HG02852 (cell line): ENCODE results near the gene SYT6.

Source experiments
- ATAC-seq: cut with Tn5 transposase; IDR thresholded peaks from one replicate; pipeline ENCODE4 v1.9.1; 2021; ENCODE audit warnings: mild to moderate bottlenecking, moderate library complexity; ENCODE audit not compliant: unreplicated experiment

SYT6 gene

DNA sequence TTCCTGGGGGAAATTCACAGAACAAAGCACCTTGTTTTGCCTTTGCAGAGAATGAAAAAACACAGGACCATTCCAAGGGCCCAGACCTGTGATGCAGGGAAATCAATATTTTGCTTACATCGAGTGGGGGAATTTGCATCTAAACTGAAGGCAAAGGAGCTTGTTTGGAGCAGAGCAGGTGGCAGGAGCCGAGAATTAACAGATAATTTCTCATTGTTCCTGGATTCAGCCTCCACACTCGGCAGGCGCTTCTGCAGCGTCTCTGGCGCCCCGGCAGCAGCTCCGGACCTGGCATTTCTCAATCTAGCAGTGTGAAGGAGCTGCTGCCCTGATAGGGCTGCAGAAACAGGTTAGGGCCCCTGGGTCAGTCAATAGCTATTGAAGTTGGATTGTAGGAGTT, 2.0 kb upstream of the SYT6 start:
- no peak for ATAC-seq

DNA sequence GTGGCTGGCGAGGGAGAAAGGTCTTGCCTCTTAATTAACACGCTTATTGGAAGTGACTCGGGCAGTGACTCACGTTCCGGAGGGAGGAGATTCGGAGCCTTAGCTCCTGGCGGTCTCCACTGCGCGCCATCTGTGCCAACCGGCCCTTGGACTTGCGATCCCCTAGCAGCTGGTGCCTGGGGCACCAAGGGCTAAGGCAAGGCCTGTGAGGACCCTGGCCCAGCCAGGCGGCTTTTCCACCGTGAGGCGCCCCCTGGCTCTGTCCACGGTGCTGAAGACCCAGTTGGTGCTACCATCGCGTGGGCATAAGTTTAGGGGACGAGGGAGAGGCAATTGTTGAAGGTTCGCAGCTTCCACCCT, 1.3 kb upstream of the SYT6 start:
- ATAC-seq, result no peak

DNA sequence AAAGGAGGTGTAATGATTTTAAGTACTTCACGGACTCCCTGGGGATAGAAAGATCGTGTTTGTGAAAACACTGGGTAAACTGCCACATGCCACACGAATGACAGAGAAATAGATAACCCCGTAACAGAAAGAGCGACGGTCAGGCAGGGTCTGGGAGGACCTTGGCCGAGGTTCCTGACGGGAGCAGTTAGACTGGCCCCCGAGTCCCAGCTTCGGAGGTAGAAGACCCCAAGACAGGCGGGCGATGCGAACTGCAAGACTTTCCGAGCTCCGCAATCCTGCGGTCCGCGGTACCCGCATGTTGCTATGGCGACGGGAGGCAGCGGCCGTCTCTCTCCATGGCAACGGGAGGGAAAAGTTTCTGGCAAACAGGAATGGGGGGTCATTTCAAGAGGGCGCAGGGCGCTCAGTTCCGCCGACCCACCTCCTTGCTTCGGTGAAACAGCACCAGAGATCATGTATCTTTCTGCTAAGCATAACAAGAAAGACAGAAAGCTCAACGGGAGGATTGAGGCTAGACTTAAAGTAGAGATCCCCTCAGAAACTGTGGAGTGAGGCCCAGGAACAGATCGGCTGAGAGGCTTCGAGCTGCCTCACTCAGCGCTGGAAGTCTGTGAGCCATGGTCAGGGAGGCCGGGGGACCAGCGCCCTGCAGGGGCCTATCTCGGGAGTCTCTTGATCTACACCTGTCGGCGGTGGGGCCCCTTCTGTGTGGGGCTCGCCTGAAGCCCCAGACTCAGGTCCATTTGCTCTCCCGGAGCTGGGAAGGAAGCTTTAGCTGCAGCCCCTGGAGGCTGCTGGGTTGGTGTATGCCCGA, 685 bp upstream of the SYT6 start:
- ATAC-seq, result no peak

DNA sequence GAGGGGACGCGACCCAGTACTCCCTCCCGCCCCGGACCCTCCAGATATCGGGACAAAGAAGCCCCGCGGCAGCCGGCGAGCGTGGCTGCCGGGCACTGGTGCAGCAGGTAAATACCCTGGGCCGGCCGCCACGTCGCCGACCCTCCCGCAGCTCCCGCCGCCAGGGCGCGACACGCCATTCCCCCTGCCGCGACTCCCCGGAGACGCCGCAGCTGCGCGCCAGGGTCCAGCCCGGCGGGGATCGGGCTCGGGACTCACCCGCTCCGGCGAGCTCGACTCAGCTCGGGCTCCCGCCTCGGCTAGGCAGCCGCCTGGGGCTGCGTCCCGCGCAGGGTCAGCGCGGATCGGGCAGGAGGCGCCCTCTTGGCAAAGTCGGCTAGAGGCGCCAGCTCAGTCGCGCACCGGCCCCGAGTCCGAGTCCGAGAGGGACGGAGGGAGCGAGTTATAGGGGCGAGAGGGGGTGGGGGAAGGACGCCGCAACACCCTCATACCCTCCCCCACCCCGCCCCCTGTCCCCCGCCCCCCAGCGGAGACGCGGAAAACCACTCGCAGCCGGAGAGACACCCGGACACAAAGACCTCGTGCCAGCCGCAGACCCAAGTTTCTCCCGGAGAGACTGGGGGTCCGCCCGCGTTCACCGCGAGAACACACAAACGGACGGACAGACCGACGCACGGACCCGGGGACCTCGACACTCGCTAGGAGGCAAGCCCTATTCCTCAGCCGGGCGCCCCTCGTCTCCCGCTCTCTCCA, 985 bp downstream of the SYT6 start:
- no peak for ATAC-seq

DNA sequence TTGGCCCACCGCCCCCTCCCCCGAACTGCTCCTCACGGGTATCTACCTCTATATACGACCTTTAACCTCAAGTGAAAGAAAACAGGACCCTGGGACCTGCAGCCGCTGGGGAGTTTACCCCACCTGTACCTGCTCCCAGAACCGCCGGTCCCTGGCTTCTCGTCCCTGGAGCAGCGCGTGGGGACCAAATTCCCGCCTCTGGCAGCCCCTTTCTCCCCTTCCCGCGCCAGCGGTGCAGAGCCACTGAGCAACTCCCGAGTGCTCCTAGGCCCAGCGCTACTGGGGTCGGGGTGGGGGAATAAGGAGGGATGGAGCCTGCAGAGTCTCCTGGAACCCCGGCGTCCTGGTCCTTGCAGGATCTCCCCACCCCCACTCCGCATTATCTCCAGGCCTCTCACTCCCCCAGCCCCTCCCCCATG, 1.6 kb downstream of the SYT6 start:
- no peak for ATAC-seq

DNA sequence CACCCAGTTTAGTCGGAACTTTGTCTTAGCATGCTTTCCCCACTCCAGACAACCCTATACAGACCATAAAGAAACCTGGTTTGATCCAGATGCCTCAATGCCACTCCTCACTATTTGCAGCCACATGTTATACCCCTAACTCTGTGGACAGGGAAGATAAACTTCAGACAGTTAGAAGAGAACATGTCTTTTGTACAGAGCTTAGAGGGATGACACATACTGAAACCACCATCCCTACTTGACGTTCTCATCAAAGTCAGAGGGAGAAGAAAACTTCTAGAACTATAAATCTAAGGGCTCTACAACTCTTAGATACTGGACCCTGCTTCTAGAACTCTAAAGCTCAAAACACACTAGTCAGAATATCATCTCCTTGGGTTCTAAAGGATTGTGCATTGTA, 3.7 kb downstream of the SYT6 start:
- no peak for ATAC-seq

DNA sequence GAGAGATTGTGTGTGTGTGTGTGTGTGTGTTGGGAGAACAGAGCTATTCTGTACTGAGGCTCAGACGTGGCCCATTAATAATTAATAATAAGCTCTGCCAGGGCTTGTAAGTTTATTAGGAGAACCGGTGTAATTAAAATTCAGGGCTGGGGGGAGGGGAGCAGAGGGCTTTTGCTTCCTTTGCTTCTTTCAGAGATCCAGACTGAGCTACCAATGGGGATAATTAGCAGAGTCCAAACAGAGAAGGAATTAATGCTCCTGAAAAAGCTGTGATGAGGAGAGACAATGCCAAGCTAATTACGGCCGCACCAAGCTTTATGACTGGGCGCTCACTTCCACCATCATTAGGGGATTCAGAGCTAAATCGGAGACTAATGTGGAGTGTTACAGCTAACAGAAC, 4.5 kb downstream of the SYT6 start:
- ATAC-seq, result no peak

DNA sequence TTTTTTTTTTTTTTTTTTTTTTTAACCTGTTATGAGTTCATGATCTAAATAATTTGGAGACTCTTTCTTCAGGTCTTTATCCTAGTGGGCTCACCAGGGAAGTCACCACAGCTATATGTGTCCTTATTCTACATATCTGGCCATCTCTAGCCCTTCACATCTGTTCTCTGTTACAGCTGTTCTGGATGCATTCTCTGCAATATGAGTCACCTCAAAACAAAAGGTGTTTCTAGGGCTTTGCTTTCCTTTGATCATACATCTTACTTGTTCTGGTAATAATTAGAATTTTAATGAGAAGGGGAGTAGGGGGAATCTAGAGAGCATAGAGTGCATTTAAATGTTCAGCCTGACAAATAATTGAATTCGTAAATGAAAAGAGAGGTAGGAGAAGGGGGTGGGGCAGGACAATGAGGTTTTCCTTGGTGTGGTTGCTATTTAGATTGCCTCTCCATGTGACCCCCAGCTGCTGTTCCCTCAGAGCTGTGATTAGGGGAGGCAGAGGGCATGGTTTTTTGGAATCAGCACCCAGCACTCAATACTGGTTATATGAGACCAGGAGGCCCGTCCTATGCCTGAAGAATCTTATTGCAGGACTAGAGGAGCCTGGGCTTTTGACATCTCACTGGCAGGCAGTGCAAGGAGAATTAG, 8.0 kb downstream of the SYT6 start:
- ATAC-seq, result no peak

DNA sequence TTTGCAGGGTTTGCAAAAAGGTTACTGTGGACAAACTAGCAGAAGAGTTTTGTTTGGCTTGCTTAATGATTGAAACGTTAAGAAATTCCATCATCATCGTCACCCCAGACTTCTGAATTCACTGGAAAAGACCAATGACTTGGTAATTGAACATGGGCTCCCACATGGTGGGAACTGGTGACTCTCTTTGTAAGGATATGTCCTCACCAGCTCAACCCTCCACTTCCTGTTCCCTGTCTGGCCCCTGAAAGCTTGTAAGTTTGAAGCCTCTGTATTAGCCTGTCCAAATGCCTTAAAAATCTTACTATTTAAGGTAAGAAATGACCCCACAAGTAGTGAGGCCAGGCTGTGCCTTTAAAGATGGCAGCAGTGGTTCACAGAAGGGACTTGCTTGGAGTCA, 9.7 kb downstream of the SYT6 start:
- no peak for ATAC-seq

DNA sequence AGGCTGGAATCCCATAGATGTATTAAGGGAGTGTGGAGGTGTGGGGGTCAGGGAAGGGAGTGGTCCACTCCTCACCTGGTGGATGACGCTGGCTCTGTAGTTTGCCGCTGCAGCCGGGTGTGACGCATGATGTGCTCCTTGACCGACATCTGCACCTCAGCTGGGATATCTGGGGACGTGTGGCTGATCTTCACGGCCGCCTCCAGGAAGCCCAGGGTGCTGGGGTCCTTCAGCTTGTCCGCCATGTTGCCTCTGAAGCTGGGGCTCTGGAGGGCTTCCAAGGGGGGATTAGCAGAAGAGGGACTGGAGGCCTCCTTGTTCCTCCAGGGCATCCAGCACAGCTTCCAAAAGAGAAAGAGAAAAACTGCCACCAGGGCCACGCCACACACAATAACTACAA, 14.1 kb downstream of the SYT6 start:
- ATAC-seq, result no peak

DNA sequence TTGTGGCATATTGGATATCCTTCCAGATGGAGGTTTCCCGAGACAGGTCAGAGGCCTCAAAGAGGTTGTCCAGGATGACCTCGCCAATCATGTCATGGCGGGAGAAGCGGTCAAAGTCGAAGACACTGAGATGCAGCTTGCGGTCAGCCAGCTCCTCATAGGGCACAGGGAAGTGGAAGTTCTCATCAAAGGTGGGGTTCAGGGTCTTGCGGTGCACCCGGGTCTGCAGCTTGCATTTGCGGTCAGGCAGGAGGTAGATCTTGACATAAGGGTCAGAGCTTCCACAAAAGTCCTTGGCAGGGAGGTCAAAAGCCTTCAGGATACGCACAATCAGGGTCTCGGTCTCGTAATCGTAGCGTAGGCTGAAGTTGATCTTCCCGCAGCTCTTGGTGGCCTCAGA, 16.2 kb downstream of the SYT6 start:
- no peak for ATAC-seq

DNA sequence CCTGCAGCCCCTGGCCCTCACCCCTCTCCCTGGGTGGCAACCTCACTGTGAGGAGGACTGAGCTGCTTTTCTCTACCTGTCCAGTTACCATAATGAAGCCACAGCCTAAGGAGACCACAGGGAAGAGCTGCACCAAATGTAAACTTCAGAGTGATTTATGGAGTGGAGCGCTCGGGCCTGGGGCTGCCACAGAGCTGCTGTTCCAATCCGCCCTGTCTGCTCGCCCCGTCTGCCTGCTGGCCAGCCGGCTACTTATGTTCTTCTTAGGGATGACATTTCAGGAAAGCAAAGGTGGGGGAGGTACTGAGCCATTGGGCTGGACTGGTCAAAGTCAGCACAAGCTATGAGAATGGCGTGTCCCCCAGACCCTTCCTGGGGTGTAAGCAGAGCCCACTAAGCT, 17.9 kb downstream of the SYT6 start:
- no peak for ATAC-seq

DNA sequence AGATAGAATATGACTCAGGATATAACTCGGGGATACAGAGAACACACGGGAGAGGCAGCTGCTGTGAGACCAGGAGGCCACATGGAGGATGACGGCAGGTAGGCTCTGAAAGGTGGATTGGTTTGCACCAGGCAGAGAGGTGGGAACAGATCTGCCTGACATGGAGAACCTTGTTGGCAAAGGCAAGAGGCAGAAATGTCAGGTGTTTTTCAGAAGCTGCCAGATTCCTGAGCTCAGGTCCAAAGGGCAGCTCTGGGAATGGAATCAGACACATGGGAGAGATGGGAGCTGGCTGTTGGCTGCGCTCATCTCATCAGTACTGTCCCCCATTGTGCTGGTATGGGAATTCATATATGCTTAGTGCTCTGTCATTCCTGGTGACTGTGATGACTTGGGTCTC, 19.2 kb downstream of the SYT6 start:
- no peak for ATAC-seq

DNA sequence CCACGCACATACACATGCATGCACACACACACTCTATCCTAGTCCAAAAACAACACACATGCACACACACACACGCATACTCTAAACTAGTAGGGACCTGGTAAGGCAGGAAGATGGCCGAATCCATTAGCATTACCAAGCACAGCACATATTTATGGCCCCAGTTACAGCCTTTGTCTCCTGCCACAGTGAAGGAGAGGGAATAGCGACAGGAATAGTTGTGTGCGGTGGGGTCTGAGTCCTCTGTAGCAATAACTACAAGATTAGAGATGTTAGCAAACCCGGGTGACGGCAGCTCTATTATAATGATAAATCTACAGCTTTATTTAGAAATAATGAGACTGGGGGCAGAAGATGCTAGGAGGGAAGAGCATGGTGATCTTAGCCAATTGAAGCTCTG, 20.5 kb downstream of the SYT6 start:
- no peak for ATAC-seq

DNA sequence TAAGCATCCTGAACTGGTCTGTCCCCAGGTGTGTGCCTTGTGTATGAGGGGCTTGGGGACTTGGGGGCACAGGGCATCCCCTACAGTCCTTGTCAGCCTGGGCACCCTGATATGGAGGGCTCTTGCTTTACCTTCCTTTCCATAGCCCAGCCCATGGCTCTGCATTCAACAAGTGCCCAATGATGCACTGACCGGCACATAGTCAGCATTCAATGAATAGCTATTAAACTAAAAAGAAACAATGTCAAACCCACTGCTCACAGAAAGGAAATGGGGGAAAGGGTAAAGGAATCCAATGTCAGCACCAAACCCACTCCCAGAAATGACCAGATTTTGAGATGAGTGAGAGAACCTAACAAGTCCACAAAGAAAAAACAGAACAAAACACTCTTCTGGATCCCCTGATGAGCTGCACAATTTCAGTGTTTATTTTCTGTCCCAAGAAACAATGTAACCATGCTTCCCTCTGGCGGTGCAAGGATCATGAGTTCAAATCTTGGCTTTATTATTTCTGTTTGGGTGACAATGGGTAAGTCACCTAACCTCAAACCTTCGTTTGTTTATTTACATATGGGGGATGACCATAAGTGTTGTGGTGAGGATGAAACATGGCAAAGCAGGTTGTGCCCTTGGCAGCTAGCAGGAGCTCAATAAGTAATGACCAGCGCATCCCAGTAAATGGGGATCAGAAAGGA, 22.0 kb downstream of the SYT6 start:
- no peak for ATAC-seq

DNA sequence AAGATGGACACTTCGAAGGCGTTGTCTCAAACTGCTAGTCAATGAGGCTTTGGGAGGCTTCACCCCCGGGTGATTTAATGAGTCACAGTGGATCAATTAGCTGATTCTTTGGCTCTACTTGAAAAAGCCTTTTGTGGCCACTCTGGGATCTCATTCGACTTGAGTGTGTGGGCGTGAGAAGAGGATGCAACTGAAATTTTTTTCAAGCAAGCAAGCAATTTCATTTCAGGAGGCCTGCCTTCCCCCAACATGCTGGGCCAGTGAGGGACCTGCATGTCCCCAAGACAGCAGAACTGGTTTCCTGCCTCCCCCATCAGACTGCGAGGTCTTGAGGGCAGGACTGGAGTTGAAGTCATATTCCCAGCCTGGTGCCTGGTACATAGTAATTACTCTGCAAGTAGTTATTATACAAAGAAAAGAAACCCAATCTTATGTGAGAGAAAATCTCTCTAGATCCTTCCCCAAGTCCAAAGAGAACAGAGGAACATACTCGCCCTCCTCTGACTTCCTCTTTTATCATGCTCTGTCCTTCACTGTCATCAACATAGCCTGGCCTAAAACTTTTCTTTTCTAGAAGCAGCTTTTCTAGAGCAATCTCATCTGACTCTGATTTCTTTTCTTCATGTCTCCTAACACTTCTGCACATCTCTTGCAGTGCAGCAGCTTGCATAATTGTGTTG, 22.7 kb downstream of the SYT6 start:
- no peak for ATAC-seq

DNA sequence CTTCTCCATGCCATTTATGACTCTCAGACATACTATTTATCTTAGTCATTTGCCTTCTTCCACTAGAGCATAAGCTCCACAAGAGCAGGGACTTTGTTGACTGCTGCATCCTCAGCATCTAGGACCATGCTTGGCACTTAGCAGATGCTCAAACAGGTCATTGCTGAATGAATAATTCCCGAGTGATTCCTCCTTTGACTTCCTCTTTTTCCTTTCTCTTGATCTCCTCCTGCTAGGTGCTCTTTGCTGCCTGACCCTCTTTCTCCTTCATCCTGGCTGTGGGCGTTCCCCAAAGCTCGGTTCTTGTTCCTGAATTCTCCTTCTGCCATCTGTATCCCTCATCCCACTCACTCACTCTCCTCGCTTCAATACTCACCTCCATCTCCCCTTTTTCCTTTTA, 23.5 kb downstream of the SYT6 start:
- ATAC-seq, result no peak

DNA sequence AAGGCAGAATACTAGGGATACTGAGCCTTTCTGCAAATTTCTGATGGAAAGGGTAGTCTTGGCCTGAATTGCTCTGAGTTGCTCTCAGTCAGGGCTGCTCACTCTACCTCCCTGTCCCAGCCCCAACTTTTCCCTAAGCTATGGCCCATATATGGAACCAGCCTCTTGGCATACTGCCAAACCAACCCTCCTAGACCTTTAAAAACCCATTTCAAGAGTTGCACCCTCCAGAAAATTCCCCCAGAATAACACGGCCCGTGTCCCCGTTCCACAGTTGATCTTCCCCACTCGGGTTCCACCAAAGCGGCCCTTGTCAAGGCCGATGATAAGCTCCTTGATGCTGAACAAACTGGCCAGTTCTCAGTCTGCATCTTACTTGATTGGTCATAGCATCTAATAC, 25.4 kb downstream of the SYT6 start:
- no peak for ATAC-seq

DNA sequence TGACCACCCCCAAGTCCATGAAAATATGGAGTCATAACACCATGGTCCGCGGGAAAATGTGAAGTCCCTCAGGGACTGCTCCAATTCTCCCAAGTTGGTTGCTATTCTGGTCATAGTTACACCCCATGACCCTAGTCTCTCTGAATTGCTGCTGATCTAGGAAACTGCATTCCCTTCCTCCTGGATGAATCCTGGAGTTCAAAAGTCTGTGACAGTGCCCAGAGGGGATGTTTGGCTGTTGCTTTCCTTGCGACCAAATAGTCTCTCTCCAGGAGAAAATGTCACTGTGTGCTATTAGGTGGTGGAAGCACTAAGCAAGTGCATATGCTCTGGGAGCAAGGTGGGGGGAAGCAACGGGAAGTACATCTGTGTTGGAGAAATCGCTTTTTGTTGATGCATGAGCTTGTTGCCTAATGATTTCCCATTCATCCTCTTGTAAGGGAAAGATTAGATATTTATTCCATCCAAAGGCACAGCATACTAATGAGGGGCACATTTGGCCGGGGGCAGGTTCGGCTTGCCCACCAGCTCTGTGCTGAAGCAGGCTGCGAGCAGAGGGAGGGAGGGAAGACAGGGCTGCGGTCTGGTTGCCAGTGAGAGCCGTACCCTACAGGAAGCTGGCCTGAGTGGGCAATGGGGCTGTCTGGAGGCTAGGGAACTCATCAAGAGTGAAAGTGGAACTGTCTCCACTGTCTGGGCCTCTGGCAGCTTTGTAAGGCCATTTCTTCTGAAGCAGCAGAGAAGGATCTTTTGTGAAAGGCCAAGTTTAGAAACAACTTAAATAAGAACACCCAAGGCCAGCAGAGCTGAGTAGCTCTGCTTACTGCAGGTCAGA, 27.2 kb downstream of the SYT6 start:
- ATAC-seq, result no peak

DNA sequence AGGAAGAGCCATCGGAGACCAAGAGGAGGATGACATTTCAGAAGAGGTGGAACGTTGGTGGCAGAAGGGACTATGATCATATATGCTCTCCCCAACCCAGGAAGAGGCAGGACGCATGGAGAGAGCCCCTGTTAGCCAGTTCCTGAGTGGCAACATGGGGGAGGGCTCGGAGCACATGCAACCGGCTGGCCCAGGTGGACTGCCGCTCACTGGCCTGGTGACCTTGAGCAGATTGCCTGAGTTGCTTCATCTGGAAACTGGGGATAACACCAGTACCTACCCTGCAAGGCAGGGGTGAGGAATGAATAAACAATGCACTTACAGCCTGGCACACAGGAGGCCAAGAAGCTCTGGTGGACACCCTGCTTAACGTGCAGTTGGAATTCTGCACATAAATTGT, 29.0 kb downstream of the SYT6 start:
- no peak for ATAC-seq
